Fibroblast of lung (primary cell): Measurements from ENCODE around the gene SPA17. TPM values are rescaled to one million over a fixed set of nuclear protein-coding genes. Genes with fewer than 3 reads are reported as not detected.

Experiments
- DNase-seq, 2 donors: peaks; one replicate each; pipeline versions ENCODE4 v3.0.0 to v3.0.0-alpha.2; 2010; ENCODE audit warnings: low read depth in 2 of 2
- H2AFZ ChIP-seq: 2 replicates; pipeline ENCODE4 v1.5.1; 2012; ENCODE audit warnings: low read length, control low read depth, inconsistent platforms
- H3K27ac ChIP-seq: 2 replicates; pipeline ENCODE4 v1.5.1; 2011; ENCODE audit warnings: low read length, control low read depth; ENCODE audit not compliant: insufficient read depth
- H3K27me3 ChIP-seq: 2 replicates; pipeline ENCODE4 v1.5.1; 2011; ENCODE audit warnings: mild to moderate bottlenecking, low read length; ENCODE audit not compliant: control insufficient read depth, insufficient read depth
- H3K36me3 ChIP-seq: 2 replicates; pipeline ENCODE4 v1.5.1; 2011; ENCODE audit warnings: low read length; ENCODE audit not compliant: control insufficient read depth, insufficient read depth
- H3K4me1 ChIP-seq: 2 replicates; pipeline ENCODE4 v1.5.1; 2011; ENCODE audit warnings: low read length; ENCODE audit not compliant: control insufficient read depth, insufficient read depth; ENCODE audit errors: extremely low read depth
- H3K4me2 ChIP-seq: 2 replicates; pipeline ENCODE4 v1.5.1; 2011; ENCODE audit warnings: low read length, control low read depth; ENCODE audit not compliant: insufficient read depth; ENCODE audit errors: extremely low read depth
- H3K4me3 ChIP-seq, 4 experiments: fragments of 200-600 bp in 1 of 4; sonication (generic) in 1 of 4; replicated peaks in 1 of 4; 2 replicates each; pipeline ENCODE4 v1.5.1; 2011 to 2016; ENCODE audit warnings: low read length in 4 of 4, low read depth in 3 of 4, mild to moderate bottlenecking in 3 of 4, control low read depth in 2 of 4, inconsistent platforms in 1 of 4, mixed read lengths in 1 of 4; ENCODE audit not compliant: insufficient read depth in 1 of 4; ENCODE audit errors: control extremely low read depth in 1 of 4
- H3K79me2 ChIP-seq: 2 replicates; pipeline ENCODE4 v1.5.1; 2012; ENCODE audit warnings: mild to moderate bottlenecking, low read length, inconsistent platforms; ENCODE audit not compliant: control insufficient read depth, insufficient read depth
- H3K9ac ChIP-seq: 2 replicates; pipeline ENCODE4 v1.5.1; 2011; ENCODE audit warnings: mild to moderate bottlenecking, low read length, control low read depth; ENCODE audit not compliant: insufficient read depth
- H3K9me3 ChIP-seq: 2 replicates; pipeline ENCODE4 v1.5.1; 2012; ENCODE audit warnings: low read depth, low read length; ENCODE audit not compliant: control insufficient read depth, insufficient read depth
- H4K20me1 ChIP-seq: 2 replicates; pipeline ENCODE4 v1.5.1; 2011; ENCODE audit warnings: low read length; ENCODE audit not compliant: control insufficient read depth, insufficient read depth; ENCODE audit errors: extremely low read depth
- EZH2 ChIP-seq: IDR thresholded peaks from 2 replicates; pipeline ENCODE4 v1.5.1; 2012; ENCODE audit warnings: low read length, control low read depth, mild to moderate bottlenecking; ENCODE audit errors: missing control alignments
- polyA plus RNA-seq, 2 donors: library from polyadenylated mRNA; depleted of rRNA in 1 of 2; stranded (reverse) in 1 of 2; unstranded in 1 of 2; fragments of >200 nt; gene quantifications; 2 replicates each; pipeline ENCODE4 v1.2.1, GENCODE V29; 2011 to 2012; ENCODE audit warnings: missing spikeins in 1 of 2
- total RNA-seq: library from RNA; depleted of rRNA; stranded (reverse); fragments of >200 nt; gene quantifications from 2 replicates; pipeline ENCODE4 v1.2.1, GENCODE V29; 2014
- TF ChIP-seq, protein P1 (sequence below), 2 donors: IDR thresholded peaks in 1 of 2; conservative IDR thresholded peaks in 1 of 2; 1 replicate in 1 of 2; 2 replicates in 1 of 2; pipeline ENCODE4 v1.5.1; 2011 to 2012; ENCODE audit warnings: low read length in 2 of 2, control low read depth in 1 of 2, inconsistent platforms in 1 of 2, low read depth in 1 of 2, mild to moderate bottlenecking in 1 of 2

SPA17 gene
- total and polyA plus RNA-seq, 2 donors (not counting 1 experiment from before 2014, with no cell fraction given): 18.0 to 19.1 TPM

DNA sequence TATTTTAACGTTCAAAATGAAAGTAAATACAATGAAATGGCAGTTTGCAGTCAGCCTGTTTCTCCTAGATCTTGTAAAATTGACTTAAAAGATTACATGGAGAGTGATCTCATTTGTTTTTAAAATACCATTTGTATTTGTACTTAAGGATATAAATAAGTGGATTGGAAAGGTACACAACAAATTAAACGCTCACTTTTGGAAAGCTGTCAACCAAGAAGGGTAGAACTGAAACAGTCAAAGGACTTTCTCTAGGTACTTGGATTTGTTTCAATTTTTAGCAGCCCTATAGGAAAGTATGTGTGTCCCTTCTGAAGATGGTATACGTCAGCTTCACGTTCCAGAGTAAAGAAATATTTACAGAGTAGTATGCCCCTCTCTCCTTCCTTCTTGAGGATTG is 43.7 kb upstream of the SPA17 start:
- Histone ChIP-seq H3K4me1 (no peaks in the 10 kb centered on the region), H3K79me2 (peaks cover 9% of the 10 kb centered on the region), H4K20me1 (no peaks in the 10 kb centered on the region), H3K27me3 (no peaks in the 10 kb centered on the region), H3K4me3 (no peak overlapping the region), H3K9me3 (no peaks in the 10 kb centered on the region), H3K36me3 (peaks cover 9% of the 10 kb centered on the region), H3K27ac (no peak overlapping the region), H3K4me2 (no peak overlapping the region), H3K9ac (no peak overlapping the region), H2AFZ (no peak overlapping the region)
- no peak for TF ChIP-seq EZH2
- TF ChIP-seq, protein P1, sequence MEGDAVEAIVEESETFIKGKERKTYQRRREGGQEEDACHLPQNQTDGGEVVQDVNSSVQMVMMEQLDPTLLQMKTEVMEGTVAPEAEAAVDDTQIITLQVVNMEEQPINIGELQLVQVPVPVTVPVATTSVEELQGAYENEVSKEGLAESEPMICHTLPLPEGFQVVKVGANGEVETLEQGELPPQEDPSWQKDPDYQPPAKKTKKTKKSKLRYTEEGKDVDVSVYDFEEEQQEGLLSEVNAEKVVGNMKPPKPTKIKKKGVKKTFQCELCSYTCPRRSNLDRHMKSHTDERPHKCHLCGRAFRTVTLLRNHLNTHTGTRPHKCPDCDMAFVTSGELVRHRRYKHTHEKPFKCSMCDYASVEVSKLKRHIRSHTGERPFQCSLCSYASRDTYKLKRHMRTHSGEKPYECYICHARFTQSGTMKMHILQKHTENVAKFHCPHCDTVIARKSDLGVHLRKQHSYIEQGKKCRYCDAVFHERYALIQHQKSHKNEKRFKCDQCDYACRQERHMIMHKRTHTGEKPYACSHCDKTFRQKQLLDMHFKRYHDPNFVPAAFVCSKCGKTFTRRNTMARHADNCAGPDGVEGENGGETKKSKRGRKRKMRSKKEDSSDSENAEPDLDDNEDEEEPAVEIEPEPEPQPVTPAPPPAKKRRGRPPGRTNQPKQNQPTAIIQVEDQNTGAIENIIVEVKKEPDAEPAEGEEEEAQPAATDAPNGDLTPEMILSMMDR (conservative IDR thresholded peaks at IDR 0.05 in 1 of 2, IDR thresholded peaks at IDR 0.05 in 1 of 2; ENCODE audit: low read depth in 1 of 2, low read length in 2 of 2): no peak
- no peak for DNase-seq

DNA sequence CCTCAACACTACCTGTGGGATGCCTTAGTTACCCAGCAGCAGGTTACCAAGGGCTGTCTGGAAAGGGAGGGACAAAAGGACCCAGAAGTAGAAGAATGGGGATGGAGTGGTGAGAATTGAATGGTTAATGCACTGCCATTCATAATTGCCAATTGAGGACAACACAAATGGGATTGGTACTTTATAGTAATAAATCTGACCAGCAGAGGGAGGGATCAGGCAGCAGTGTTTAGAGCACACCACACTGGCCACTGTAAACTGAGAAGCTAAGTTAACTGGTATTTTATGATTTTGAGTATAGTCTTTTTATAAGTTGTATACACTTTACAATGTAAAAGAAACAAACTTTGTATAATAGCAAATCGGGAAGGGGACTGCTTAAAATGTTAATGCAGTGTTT is 40.3 kb upstream of the SPA17 start:
- no peaks in the 10 kb centered on the region for H4K20me1 ChIP-seq
- H3K27ac ChIP-seq: no peak overlapping the region
- H3K4me3 ChIP-seq: no peak overlapping the region
- no peak for TF ChIP-seq EZH2
- TF ChIP-seq, protein P1 (conservative IDR thresholded peaks at IDR 0.05 in 1 of 2, IDR thresholded peaks at IDR 0.05 in 1 of 2; ENCODE audit: low read depth in 1 of 2, low read length in 2 of 2): peak; percentile 25 to 42
- no peak overlapping the region for H2AFZ ChIP-seq
- H3K79me2 ChIP-seq: no peaks in the 10 kb centered on the region
- peaks cover 5% of the 10 kb centered on the region for H3K36me3 ChIP-seq
- no peaks in the 10 kb centered on the region for H3K4me1 ChIP-seq
- H3K9ac ChIP-seq: no peak overlapping the region
- DNase-seq: no peak
- H3K4me2 ChIP-seq: no peak overlapping the region
- no peaks in the 10 kb centered on the region for H3K9me3 ChIP-seq
- H3K27me3 ChIP-seq: no peaks in the 10 kb centered on the region

DNA sequence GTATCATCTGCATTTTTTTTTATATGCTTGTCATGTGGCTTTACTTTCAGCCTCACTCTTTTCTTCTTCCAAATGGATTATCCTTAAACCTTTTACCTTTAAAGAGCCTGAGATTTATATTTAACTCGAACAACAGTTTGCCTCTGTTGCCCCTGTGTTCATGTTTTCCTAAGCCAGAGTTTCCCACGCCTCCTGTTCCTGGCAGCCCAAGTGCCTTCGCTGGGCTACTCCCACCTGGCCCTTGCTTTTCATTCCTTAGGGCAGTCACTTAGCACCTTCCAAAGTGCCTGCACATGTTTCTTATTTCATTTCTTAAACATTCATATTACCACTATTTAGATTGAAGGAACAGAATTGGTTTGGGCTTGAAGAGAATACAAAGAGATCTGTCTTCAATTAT is 37.8 kb upstream of the SPA17 start:
- Histone ChIP-seq H3K36me3 (peaks cover 5% of the 10 kb centered on the region), H3K4me2 (no peak overlapping the region), H3K27me3 (no peaks in the 10 kb centered on the region), H4K20me1 (no peaks in the 10 kb centered on the region), H3K27ac (no peak overlapping the region), H2AFZ (no peak overlapping the region), H3K9ac (no peak overlapping the region), H3K4me3 (no peak overlapping the region), H3K4me1 (no peaks in the 10 kb centered on the region), H3K79me2 (no peaks in the 10 kb centered on the region), H3K9me3 (no peaks in the 10 kb centered on the region)
- TF ChIP-seq EZH2: no peak
- TF ChIP-seq, protein P1 (conservative IDR thresholded peaks at IDR 0.05 in 1 of 2, IDR thresholded peaks at IDR 0.05 in 1 of 2; ENCODE audit: low read depth in 1 of 2, low read length in 2 of 2): no peak
- no peak for DNase-seq
